Stromal cell of bone marrow (primary cell): ENCODE results near the gene SORCS2.
A peak's percentile ranks its signal among the peaks of the same experiment; 100 is the strongest.

Experiments
- DNase-seq: peaks from one replicate; pipeline ENCODE4 v3.0.0-alpha.2; 2012; ENCODE audit warnings: low read depth

Gene SORCS2

GRCh38 chr4:7474320-7474719 lies 282.0 kb downstream of the SORCS2 start:
- DNase-seq, result no peak

GRCh38 chr4:7475207-7475606 lies 282.9 kb downstream of the SORCS2 start:
- no peak for DNase-seq

GRCh38 chr4:7476820-7477219 lies 284.5 kb downstream of the SORCS2 start:
- DNase-seq, result no peak

- DNase-seq, result no peak
Observed at GRCh38 chr4:7477695-7478094, 285.4 kb downstream of the SORCS2 start.

- no peak for DNase-seq
Observed at GRCh38 chr4:7478665-7479064, 286.3 kb downstream of the SORCS2 start.

- no peak for DNase-seq
Observed at GRCh38 chr4:7480423-7480822, 288.1 kb downstream of the SORCS2 start.

GRCh38 chr4:7481227-7481626 lies 288.9 kb downstream of the SORCS2 start:
- DNase-seq, result no peak

GRCh38 chr4:7485096-7485495 lies 292.8 kb downstream of the SORCS2 start:
- no peak for DNase-seq

- no peak for DNase-seq
Observed at GRCh38 chr4:7486101-7486500, 293.8 kb downstream of the SORCS2 start.

GRCh38 chr4:7487502-7487901 lies 295.2 kb downstream of the SORCS2 start:
- DNase-seq, result no peak

- DNase-seq, result no peak
Observed at GRCh38 chr4:7487998-7488671, 295.8 kb downstream of the SORCS2 start.

GRCh38 chr4:7491915-7492314 lies 299.6 kb downstream of the SORCS2 start:
- DNase-seq, result no peak

GRCh38 chr4:7498446-7499200 lies 306.3 kb downstream of the SORCS2 start:
- no peak for DNase-seq

GRCh38 chr4:7499661-7500060 lies 307.3 kb downstream of the SORCS2 start:
- DNase-seq, result no peak

GRCh38 chr4:7500404-7500803 lies 308.1 kb downstream of the SORCS2 start:
- no peak for DNase-seq

- DNase-seq, result no peak
Observed at GRCh38 chr4:7501314-7501713, 309.0 kb downstream of the SORCS2 start.

GRCh38 chr4:7501873-7502272 lies 309.5 kb downstream of the SORCS2 start:
- no peak for DNase-seq

- DNase-seq, result no peak
Observed at GRCh38 chr4:7503559-7504249, 311.4 kb downstream of the SORCS2 start.

GRCh38 chr4:7505116-7505900 lies 313.0 kb downstream of the SORCS2 start:
- DNase-seq, result no peak

GRCh38 chr4:7506119-7506518 lies 313.8 kb downstream of the SORCS2 start:
- DNase-seq, result no peak

GRCh38 chr4:7506572-7506971 lies 314.2 kb downstream of the SORCS2 start:
- no peak for DNase-seq

GRCh38 chr4:7507381-7507780 lies 315.0 kb downstream of the SORCS2 start:
- peak; percentile 18 for DNase-seq
